Measurements from ENCODE around the gene ARVCF.

ARVCF gene

GRCh38 chr22:19983741-19984140 lies 32.9 kb downstream of the ARVCF start:
- ChIA-PET POLR2A (interaction anchor here (1.3 to 1.4 kb wide), 2 partner anchors 11 to 13 kb away, joined by 4 read pairs; no protein-coding TSS in a partner anchor), CTCF (interaction anchor here (0.6 to 7.5 kb wide), 3 partner anchors 11 to 95 kb away, joined by 3 to 45 read pairs (median 28); no protein-coding TSS in a partner anchor)
- no peak overlapping the region for H3K4me3 ChIP-seq (ENCODE audit: low read depth, low read length)
- no peak for TF ChIP-seq CTCF (IDR thresholded peaks at IDR 0.05; ENCODE audit: insufficient read depth, low read length, missing control alignments)
- DNase-seq (ENCODE audit: low read depth, low spot score), result no peak

- DNase-seq (ENCODE audit: low read depth, low spot score), result no peak
- TF ChIP-seq CTCF (IDR thresholded peaks at IDR 0.05; ENCODE audit: insufficient read depth, low read length, missing control alignments), result no peak
- ChIA-PET CTCF (interaction anchor here (0.6 to 7.5 kb wide), 4 partner anchors 10 to 96 kb away, joined by 3 to 45 read pairs (median 16); no protein-coding TSS in a partner anchor), POLR2A (interaction anchor here (1.3 kb wide), 1 partner anchor 12 kb away, joined by 4 read pairs; no protein-coding TSS in a partner anchor)
- H3K4me3 ChIP-seq (ENCODE audit: low read depth, low read length), result no peak overlapping the region
These were observed 33.5 kb downstream of the ARVCF start for GRCh38 chr22:19982991-19983578.

GRCh38 chr22:19981961-19982920 lies 34.4 kb downstream of the ARVCF start:
- DNase-seq (ENCODE audit: low read depth, low spot score), result no peak
- POLR2A ChIA-PET, result no interaction called here
- no peak overlapping the region for H3K4me3 ChIP-seq (ENCODE audit: low read depth, low read length)
- CTCF ChIA-PET, result interaction anchor here (0.7 to 3.2 kb wide), 3 partner anchors 10 to 31 kb away, joined by 3 to 28 read pairs (median 3); no protein-coding TSS in a partner anchor
- TF ChIP-seq CTCF (IDR thresholded peaks at IDR 0.05; ENCODE audit: insufficient read depth, low read length, missing control alignments), result no peak

GRCh38 chr22:19981171-19981960 lies 35.3 kb downstream of the ARVCF start:
- DNase-seq (ENCODE audit: low read depth, low spot score), result no peak
- TF ChIP-seq CTCF (IDR thresholded peaks at IDR 0.05; ENCODE audit: insufficient read depth, low read length, missing control alignments), result no peak
- ChIA-PET CTCF (interaction anchor here (1.2 to 3.0 kb wide), 2 partner anchors 9 to 11 kb away, joined by 3 to 12 read pairs; no protein-coding TSS in a partner anchor), POLR2A (no interaction called here)
- H3K4me3 ChIP-seq (ENCODE audit: low read depth, low read length), result no peak overlapping the region

GRCh38 chr22:19980766-19981165 lies 35.9 kb downstream of the ARVCF start:
- TF ChIP-seq CTCF (IDR thresholded peaks at IDR 0.05; ENCODE audit: insufficient read depth, low read length, missing control alignments), result no peak
- no peak overlapping the region for H3K4me3 ChIP-seq (ENCODE audit: low read depth, low read length)
- POLR2A ChIA-PET, result no interaction called here
- DNase-seq (ENCODE audit: low read depth, low spot score), result no peak
- CTCF ChIA-PET, result interaction anchor here (3.0 kb wide), 1 partner anchor 10 kb away, joined by 12 read pairs; no protein-coding TSS in a partner anchor
